ENCODE results near the gene RAB6B. TPM values are rescaled to one million over a fixed set of nuclear protein-coding genes. Genes with fewer than 3 reads are reported as not detected.

RAB6B gene
- total RNA-seq, 1 experiment from 2014 or later, result 0.86 TPM

DNA sequence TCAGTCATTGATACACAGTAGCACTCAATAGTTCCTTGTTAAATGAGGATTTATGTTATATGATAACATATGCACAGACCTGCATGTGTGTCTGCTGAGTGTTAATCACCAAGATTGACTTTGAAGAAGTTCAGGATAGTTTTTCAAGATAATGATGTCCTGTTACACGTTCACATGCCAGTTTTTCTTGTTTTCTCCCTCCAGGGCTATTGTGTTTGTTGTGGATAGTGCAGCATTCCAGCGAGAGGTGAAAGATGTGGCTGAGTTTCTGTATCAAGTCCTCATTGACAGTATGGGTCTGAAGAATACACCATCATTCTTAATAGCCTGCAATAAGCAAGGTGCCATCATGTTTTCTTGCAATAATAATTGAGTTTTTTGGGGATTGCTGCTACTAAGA, 80.3 kb downstream of the RAB6B start:
- BruUV-seq (replicated peaks), result no TSS peak
- CTCF ChIA-PET, result no interaction called here

DNA sequence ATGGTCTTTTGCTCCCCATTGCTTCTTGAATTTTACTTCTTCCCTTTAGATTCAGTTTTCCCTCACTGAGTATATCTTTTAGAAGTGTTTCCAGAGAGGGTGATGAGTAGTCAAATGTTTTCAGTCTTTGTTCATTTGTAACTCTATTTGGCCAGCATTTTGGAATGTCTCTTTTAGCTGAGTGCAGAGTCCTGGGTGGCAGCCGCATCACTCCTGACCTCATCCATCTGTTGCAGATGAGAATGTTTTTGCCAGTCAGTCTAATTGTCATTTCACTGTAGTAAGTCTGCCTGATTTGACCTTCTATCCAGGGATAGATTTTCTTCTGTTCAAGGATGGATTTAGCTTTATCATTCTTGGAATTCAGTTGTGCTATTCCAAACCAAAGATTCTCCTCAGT, 82.8 kb downstream of the RAB6B start:
- H3K4me3 ChIP-seq (ENCODE audit: low read depth, low read length, poor library complexity, severe bottlenecking), result no peak overlapping the region
- no peaks in the 10 kb centered on the region for H3K4me1 ChIP-seq (ENCODE audit: insufficient read depth, low read length, poor library complexity, severe bottlenecking)
- TF ChIP-seq EZH2 (IDR thresholded peaks at IDR 0.05; ENCODE audit: borderline replicate concordance, low read depth, low read length, poor library complexity, severe bottlenecking), result no peak
- TF ChIP-seq, protein P1, sequence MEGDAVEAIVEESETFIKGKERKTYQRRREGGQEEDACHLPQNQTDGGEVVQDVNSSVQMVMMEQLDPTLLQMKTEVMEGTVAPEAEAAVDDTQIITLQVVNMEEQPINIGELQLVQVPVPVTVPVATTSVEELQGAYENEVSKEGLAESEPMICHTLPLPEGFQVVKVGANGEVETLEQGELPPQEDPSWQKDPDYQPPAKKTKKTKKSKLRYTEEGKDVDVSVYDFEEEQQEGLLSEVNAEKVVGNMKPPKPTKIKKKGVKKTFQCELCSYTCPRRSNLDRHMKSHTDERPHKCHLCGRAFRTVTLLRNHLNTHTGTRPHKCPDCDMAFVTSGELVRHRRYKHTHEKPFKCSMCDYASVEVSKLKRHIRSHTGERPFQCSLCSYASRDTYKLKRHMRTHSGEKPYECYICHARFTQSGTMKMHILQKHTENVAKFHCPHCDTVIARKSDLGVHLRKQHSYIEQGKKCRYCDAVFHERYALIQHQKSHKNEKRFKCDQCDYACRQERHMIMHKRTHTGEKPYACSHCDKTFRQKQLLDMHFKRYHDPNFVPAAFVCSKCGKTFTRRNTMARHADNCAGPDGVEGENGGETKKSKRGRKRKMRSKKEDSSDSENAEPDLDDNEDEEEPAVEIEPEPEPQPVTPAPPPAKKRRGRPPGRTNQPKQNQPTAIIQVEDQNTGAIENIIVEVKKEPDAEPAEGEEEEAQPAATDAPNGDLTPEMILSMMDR (conservative IDR thresholded peaks at IDR 0.05; ENCODE audit: low read depth, low read length), result no peak
- no peaks in the 10 kb centered on the region for H3K9me3 ChIP-seq (ENCODE audit: low read depth, low read length, poor library complexity, severe bottlenecking)
- DNase-seq (ENCODE audit: low spot score), result no peak
- H3K27ac ChIP-seq (ENCODE audit: low read depth, low read length, poor library complexity, severe bottlenecking), result no peak overlapping the region
- CTCF ChIA-PET, result no interaction called here
- BruUV-seq (replicated peaks), result no TSS peak
- POLR2A ChIA-PET (ENCODE audit: low non-redundant PET), result no interaction called here
- peaks cover 56% of the 10 kb centered on the region for H3K36me3 ChIP-seq (ENCODE audit: insufficient read depth, low read length, poor library complexity, severe bottlenecking)
- intact Hi-C loops (cut with micrococcal nuclease; ENCODE audit: unreplicated experiment), result loop anchor here (10.0 kb wide), 1 partner anchor 402 kb away; no protein-coding TSS in a partner anchor
- H3K27me3 ChIP-seq (replicated peaks; ENCODE audit: insufficient read depth, low read depth, low read length, poor library complexity), result no peaks in the 10 kb centered on the region

More for the DNA sequence above, 80.3 kb downstream of the RAB6B start:
- H3K27me3 ChIP-seq (replicated peaks; ENCODE audit: insufficient read depth, low read depth, low read length, poor library complexity), result no peaks in the 10 kb centered on the region
- no peak for DNase-seq (ENCODE audit: low spot score)
- intact Hi-C loops (cut with micrococcal nuclease; ENCODE audit: unreplicated experiment), result loop anchor here (10.0 kb wide), 1 partner anchor 399 kb away; no protein-coding TSS in a partner anchor
- POLR2A ChIA-PET (ENCODE audit: low non-redundant PET), result no interaction called here
- H3K4me1 ChIP-seq (ENCODE audit: insufficient read depth, low read length, poor library complexity, severe bottlenecking), result no peaks in the 10 kb centered on the region
- TF ChIP-seq, protein P1 (conservative IDR thresholded peaks at IDR 0.05; ENCODE audit: low read depth, low read length), result no peak
- TF ChIP-seq EZH2 (IDR thresholded peaks at IDR 0.05; ENCODE audit: borderline replicate concordance, low read depth, low read length, poor library complexity, severe bottlenecking), result no peak
- H3K4me3 ChIP-seq (ENCODE audit: low read depth, low read length, poor library complexity, severe bottlenecking), result no peak overlapping the region
- H3K27ac ChIP-seq (ENCODE audit: low read depth, low read length, poor library complexity, severe bottlenecking), result no peak overlapping the region
- H3K36me3 ChIP-seq (ENCODE audit: insufficient read depth, low read length, poor library complexity, severe bottlenecking), result peaks cover 51% of the 10 kb centered on the region
- no peaks in the 10 kb centered on the region for H3K9me3 ChIP-seq (ENCODE audit: low read depth, low read length, poor library complexity, severe bottlenecking)

DNA sequence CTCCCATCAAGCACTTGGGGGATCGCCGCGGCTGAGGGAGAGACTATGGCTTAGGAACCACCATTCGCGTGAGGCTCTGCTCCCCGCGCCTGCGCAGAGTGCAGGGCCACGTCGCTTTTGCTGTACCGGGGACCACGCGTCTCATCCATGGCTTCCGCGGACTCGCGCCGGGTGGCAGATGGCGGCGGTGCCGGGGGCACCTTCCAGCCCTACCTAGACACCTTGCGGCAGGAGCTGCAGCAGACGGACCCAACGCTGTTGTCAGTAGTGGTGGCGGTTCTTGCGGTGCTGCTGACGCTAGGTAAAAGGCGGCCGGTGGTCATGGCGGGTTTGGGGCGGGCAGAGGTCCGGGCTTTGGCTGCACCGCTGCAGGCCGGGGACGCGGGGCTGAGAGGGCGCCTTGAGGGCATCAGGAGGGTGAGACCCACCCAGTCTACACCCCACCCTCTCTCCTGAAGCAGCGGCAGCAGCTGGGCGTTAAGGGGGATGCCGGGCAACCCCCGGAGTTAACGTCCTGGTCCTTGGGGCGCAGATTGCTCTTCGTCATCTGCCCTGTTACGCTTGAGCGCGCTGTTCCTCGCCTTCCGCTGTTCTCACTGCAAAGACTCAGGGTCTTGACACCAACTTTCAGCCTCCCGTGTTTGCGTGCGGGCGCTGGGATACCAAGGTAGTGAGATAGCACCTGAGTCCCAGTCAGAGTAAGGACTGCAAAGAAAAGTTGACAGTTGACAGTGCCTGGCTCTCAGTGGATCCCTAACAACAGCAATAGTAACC, 89.8 kb downstream of the RAB6B start, which contains the start of gene SRPRB:
TSS of gene SRPRB (plus strand) at position 114 of the 774 bp plus-strand sequence. CDS start at position 148, 34 bp downstream.
- Histone ChIP-seq H3K27me3 (replicated peaks; ENCODE audit: insufficient read depth, low read depth, low read length, poor library complexity) (peaks cover 1% of the 10 kb centered on the region), H3K4me3 (ENCODE audit: low read depth, low read length, poor library complexity, severe bottlenecking) (peak within 1 kb of the TSS; percentile 92), H3K27ac (ENCODE audit: low read depth, low read length, poor library complexity, severe bottlenecking) (peak within 1 kb of the TSS; percentile 28), H3K4me1 (ENCODE audit: insufficient read depth, low read length, poor library complexity, severe bottlenecking) (no peaks in the 10 kb centered on the region), H3K9me3 (ENCODE audit: low read depth, low read length, poor library complexity, severe bottlenecking) (no peaks in the 10 kb centered on the region), H3K36me3 (ENCODE audit: insufficient read depth, low read length, poor library complexity, severe bottlenecking) (peaks cover 23% of the 10 kb centered on the region)
- TF ChIP-seq EZH2 (IDR thresholded peaks at IDR 0.05; ENCODE audit: borderline replicate concordance, low read depth, low read length, poor library complexity, severe bottlenecking), result no peak
- TF ChIP-seq, protein P1 (conservative IDR thresholded peaks at IDR 0.05; ENCODE audit: low read depth, low read length), result no peak
- intact Hi-C loops (cut with micrococcal nuclease; ENCODE audit: unreplicated experiment), result loop anchor here (2.0 kb wide), 1 partner anchor 145 kb away; the partner anchor contains the start of gene TOPBP1
- DNase-seq (ENCODE audit: low spot score), result peak; percentile 96
- CTCF ChIA-PET, result no interaction called here
- no TSS peak for BruUV-seq (replicated peaks)
- POLR2A ChIA-PET (ENCODE audit: low non-redundant PET), result no interaction called here
